ENCODE data around the gene ITGA6.

- no peak for TF ChIP-seq CTCF (IDR thresholded peaks at IDR 0.05 in 4 of 5, conservative IDR thresholded peaks at IDR 0.05 in 1 of 5)
- TF ChIP-seq POLR2A (IDR thresholded peaks at IDR 0.05): no peak
Measured at GRCh38 chr2:172436889-172437288, 9.5 kb downstream of the ITGA6 start.

All from gastrocnemius medialis (tissue), 4 donors.